ENCODE results near the gene CCDC149.
A peak's percentile ranks its signal among the peaks of the same experiment; 100 is the strongest.

Gene CCDC149

GRCh38 chr4:24777536-24778463 is 135.0 kb downstream of the CCDC149 start:
- no peak for DNase-seq (ENCODE audit: low read depth in 2 of 2)

GRCh38 chr4:24775750-24776149 is 137.1 kb downstream of the CCDC149 start:
- DNase-seq (ENCODE audit: low read depth in 2 of 2), result no peak

GRCh38 chr4:24775032-24775605 is 137.7 kb downstream of the CCDC149 start:
- DNase-seq (ENCODE audit: low read depth in 2 of 2), result peak; percentile 85

- DNase-seq (ENCODE audit: low read depth in 2 of 2), result no peak
Observed at GRCh38 chr4:24774452-24774851, 138.4 kb downstream of the CCDC149 start.

DNA sequence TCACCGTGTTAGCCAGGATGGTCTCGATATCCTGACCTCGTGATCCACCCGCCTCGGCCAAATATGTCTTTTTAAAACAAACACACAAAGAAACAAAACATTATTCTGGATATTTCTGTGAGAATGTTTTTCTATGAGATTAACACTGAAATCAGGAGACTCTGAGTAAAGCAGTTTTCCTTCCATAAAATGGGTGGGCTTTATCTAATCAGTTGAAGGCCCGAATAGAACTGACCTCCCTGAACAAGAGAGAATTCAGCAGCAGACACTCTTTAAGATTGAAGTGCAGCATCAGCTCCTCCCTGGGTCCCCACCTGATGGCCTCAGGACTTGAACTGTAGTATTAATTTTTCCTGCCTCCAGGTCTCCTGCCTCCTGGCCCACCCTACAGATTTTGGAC is 139.9 kb downstream of the CCDC149 start:
- DNase-seq (ENCODE audit: low read depth in 2 of 2), result no peak

DNA sequence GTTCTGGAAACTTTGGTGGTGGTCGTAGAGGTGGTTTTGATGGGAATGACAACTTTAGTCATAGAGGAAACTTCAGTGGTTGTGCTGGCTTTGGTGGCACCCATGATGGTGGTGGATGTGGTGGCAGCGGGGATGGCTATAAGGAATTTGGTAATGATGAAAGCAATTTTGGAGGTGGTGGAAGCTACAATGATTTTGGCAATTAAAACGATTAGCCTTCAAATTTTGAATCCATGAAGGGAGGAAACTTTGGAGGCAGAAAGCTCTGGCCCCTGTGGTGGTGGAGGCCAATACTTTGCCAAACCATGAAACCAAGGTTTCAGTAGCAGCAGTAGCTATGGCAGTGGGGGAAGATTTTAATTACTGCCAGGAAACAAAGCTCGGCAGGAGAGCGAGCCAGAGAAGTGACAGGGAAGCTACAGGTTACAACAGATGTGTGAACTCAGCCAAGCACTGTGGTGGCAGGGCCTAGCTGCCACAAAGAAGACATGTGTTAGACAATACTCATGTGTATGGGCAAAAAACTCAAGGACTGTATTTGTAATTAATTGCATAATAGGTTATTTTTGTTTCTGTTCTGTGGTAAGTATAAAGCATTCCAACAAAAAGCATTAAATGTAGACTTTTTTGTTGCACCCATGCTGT is 140.7 kb downstream of the CCDC149 start:
- DNase-seq (ENCODE audit: low read depth in 2 of 2), result no peak

DNA sequence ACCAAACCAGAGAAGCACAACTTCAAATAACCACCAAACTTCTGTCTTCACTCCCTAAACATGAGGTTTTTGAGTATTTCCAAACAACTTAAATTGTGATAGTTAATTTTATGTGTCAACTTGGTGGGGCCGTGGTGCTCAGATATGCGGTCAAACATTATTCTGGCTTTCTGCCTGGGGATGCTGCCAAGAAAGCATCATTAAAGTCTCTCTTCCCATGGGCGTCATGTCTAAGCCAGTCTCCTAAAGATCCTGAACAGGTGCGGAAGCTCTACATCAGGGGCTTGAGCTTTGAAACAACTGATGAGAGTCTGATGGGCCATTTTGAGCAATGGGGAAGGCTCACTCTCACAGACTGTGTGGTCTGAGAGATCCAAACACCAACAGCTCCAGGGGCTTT is 141.6 kb downstream of the CCDC149 start:
- no peak for DNase-seq (ENCODE audit: low read depth in 2 of 2)

DNA sequence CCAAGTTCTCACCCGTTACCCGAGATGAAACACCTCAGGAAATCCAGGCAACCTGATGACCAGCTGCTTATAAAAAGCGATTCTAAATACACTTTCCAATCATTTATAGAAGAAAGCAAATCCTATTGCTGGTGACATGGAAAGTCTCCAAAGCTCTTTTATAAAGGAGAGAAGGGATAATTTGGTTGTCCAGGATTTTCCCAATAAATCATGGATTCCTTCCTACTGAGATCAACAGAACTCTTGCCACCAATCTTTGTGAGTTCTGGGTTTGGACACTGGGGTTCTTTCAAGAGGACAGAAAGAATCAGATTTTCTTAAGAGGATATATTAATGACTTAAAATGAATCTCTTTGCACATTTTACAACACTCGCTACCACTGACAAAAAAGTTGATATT is 142.2 kb downstream of the CCDC149 start:
- DNase-seq (ENCODE audit: low read depth in 2 of 2), result no peak

DNA sequence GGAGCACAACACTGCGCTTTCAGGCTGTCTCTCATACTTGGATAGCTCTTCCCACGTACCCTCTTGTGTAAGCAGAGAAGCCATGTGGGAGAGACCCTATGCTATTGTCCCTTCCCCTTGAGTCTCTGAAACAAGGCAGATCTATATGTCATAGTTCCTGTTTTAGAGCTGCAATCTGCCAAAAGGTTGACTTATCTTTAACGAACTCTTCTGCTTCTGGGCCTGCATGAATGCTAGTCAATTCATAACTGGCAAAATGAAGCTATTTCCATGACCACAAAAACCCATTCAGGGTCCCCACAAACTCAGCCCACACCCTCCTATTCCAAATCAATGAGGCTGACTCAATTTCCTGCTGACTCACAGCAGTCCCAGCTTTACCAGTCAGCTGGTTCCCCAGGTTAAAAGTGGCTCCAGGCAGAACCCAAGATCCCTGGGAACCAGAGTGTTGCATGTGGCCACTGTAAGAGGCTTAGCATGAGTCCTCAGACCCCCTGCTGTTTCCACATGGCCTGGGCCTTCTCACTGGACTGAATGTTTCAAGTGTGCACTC is 142.7 kb downstream of the CCDC149 start:
- DNase-seq (ENCODE audit: low read depth in 2 of 2), result peak; percentile 82 to 84

GRCh38 chr4:24769571-24769970 is 143.3 kb downstream of the CCDC149 start:
- no peak for DNase-seq (ENCODE audit: low read depth in 2 of 2)

DNA sequence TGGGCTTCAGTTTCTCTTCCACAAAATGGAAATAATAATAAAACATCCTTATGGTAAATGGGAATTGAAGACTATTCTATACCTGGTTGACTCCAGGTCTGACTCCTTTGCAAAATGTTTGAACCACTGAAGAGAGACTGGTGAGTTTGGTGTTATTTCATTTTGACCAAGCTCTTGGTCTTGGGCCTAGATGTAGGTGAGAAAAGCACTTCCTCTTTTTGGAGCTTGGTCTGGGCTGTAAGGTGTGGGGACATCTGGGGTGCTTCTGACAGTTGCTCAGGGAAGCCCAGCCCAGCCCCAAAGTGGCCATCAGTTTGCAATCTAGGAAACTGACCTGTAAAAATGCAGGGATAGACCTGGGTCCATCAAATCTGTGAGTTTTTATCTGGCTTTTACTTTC is 144.2 kb downstream of the CCDC149 start:
- DNase-seq (ENCODE audit: low read depth in 2 of 2), result no peak

- no peak for DNase-seq (ENCODE audit: low read depth in 2 of 2)
Observed at GRCh38 chr4:24768006-24768405, 144.8 kb downstream of the CCDC149 start.

- peak in 1 of 2 experiments; percentile 44 for DNase-seq (ENCODE audit: low read depth in 2 of 2)
Observed at GRCh38 chr4:24765376-24765988, 147.4 kb downstream of the CCDC149 start.

- DNase-seq (ENCODE audit: low read depth in 2 of 2), result no peak
Observed at GRCh38 chr4:24764345-24764744, 148.5 kb downstream of the CCDC149 start.

DNA sequence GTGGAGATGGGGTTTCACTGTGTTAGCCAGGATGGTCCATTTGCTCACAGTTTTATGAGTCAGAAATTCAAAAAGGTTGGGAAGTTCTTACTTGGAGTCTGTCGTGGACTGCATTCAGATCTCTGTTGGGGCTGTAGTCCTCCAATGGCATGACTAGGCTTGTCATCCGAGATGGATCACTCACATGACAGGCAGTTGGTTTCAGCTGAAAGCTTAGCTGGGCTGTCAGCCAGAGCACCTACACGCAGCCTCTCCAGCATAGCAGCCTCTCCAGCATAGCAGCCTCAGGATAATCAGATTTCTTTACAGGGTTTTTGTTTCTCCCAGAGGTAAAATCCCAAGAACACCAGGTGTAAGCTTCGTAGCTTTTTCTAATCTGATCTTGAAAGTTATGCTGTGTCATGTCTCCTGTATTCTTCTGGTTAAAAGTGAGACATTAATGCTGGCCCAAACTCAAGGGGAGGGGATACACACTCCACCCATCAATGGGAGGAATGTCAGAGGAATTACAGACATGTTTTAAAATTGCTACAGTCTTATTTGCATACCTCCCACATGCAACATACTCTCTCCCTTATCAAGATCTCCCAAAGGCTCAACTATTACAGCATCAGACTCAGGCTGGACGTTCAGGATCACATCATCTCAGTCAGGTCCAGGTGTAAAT is 149.1 kb downstream of the CCDC149 start:
- peak in 1 of 2 experiments; percentile 45 for DNase-seq (ENCODE audit: low read depth in 2 of 2)

Data from fibroblast of skin of left quadriceps (primary cell).